ENCODE results near the gene FOXO4.

DNA sequence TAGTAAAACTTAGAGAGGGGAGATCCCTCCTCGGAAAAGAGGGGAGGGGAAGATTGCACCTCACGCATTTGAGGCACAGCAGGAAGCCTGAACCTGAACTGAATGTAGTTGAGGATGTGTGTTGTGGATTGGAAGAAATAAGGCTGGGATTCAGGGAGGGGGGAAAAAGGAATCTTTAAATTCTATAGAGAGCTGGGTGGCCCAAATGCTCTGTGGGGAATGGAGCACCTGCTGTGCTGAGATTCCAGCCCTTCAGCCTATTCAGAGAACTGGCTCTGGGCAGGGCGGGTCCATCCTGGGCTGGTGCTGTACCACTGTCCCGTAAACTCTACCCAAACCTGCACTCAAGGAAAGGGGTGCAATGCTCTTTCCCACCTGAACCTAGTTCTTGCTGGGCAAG is 4.1 kb downstream of the FOXO4 start:
- no peak for TF ChIP-seq CTCF (IDR thresholded peaks at IDR 0.05)
- TF ChIP-seq POLR2A (IDR thresholded peaks at IDR 0.05) = no peak
